ENCODE data around the gene OR52W1.

Gene OR52W1

GRCh38 chr11:6199174-6199810 lies at the start of gene OR52W1:
OR52W1 (plus strand) TSS chr11:6199224; CDS start chr11:6199224, 0 bp downstream.
- DNase-seq (ENCODE audit: low read depth, low spot score) = no peak

GRCh38 chr11:6151117-6151516 lies 47.9 kb upstream of the OR52W1 start:
- DNase-seq (ENCODE audit: low read depth, low spot score) = no peak

- no peak for DNase-seq (ENCODE audit: low read depth, low spot score)
Observed at GRCh38 chr11:6152126-6152525, 46.9 kb upstream of the OR52W1 start.

- DNase-seq (ENCODE audit: low read depth, low spot score) = no peak
Observed at GRCh38 chr11:6156628-6157359, 42.2 kb upstream of the OR52W1 start.

GRCh38 chr11:6170226-6170625 lies 28.8 kb upstream of the OR52W1 start, which contains the start of gene OR52B2:
OR52B2 (minus strand) TSS chr11:6170326; CDS start chr11:6170326, 0 bp downstream.
- DNase-seq (ENCODE audit: low read depth, low spot score) = no peak

- no peak for DNase-seq (ENCODE audit: low read depth, low spot score)
Observed at GRCh38 chr11:6175440-6175839, 23.6 kb upstream of the OR52W1 start.

GRCh38 chr11:6191742-6192141 lies 7.3 kb upstream of the OR52W1 start:
- DNase-seq (ENCODE audit: low read depth, low spot score) = no peak

GRCh38 chr11:6194065-6194581 lies 4.9 kb upstream of the OR52W1 start:
- no peak for DNase-seq (ENCODE audit: low read depth, low spot score)

- DNase-seq (ENCODE audit: low read depth, low spot score) = no peak
Observed at GRCh38 chr11:6196396-6196795, 2.6 kb upstream of the OR52W1 start.

GRCh38 chr11:6197466-6198200 lies 1.4 kb upstream of the OR52W1 start:
- peak; percentile 20 for DNase-seq (ENCODE audit: low read depth, low spot score)

GRCh38 chr11:6200975-6201374 lies 2.0 kb downstream of the OR52W1 start:
- no peak for DNase-seq (ENCODE audit: low read depth, low spot score)

GRCh38 chr11:6201481-6201880 lies 2.5 kb downstream of the OR52W1 start:
- DNase-seq (ENCODE audit: low read depth, low spot score) = no peak

- DNase-seq (ENCODE audit: low read depth, low spot score) = peak; percentile 36
Observed at GRCh38 chr11:6202041-6202440, 3.0 kb downstream of the OR52W1 start.

GRCh38 chr11:6203327-6203726 lies 4.3 kb downstream of the OR52W1 start:
- DNase-seq (ENCODE audit: low read depth, low spot score) = no peak

GRCh38 chr11:6204706-6205105 lies 5.7 kb downstream of the OR52W1 start:
- no peak for DNase-seq (ENCODE audit: low read depth, low spot score)

GRCh38 chr11:6205366-6205765 lies 6.3 kb downstream of the OR52W1 start, which contains the start of gene C11orf42:
C11orf42 (plus strand) TSS chr11:6205557; CDS start chr11:6205616, 59 bp downstream.
- DNase-seq (ENCODE audit: low read depth, low spot score) = no peak

- peak; percentile 21 for DNase-seq (ENCODE audit: low read depth, low spot score)
Observed at GRCh38 chr11:6206456-6207180, 7.6 kb downstream of the OR52W1 start.

GRCh38 chr11:6209801-6210200 lies 10.8 kb downstream of the OR52W1 start:
- no peak for DNase-seq (ENCODE audit: low read depth, low spot score)

GRCh38 chr11:6210274-6210955 lies 11.4 kb downstream of the OR52W1 start:
- peak; percentile 26 for DNase-seq (ENCODE audit: low read depth, low spot score)

- no peak for DNase-seq (ENCODE audit: low read depth, low spot score)
Observed at GRCh38 chr11:6214530-6214929, 15.5 kb downstream of the OR52W1 start.

- DNase-seq (ENCODE audit: low read depth, low spot score) = no peak
Observed at GRCh38 chr11:6216501-6216900, 17.5 kb downstream of the OR52W1 start.

Measured in astrocyte of the hippocampus (primary cell).